Measurements from ENCODE around the gene CETP.

DNA sequence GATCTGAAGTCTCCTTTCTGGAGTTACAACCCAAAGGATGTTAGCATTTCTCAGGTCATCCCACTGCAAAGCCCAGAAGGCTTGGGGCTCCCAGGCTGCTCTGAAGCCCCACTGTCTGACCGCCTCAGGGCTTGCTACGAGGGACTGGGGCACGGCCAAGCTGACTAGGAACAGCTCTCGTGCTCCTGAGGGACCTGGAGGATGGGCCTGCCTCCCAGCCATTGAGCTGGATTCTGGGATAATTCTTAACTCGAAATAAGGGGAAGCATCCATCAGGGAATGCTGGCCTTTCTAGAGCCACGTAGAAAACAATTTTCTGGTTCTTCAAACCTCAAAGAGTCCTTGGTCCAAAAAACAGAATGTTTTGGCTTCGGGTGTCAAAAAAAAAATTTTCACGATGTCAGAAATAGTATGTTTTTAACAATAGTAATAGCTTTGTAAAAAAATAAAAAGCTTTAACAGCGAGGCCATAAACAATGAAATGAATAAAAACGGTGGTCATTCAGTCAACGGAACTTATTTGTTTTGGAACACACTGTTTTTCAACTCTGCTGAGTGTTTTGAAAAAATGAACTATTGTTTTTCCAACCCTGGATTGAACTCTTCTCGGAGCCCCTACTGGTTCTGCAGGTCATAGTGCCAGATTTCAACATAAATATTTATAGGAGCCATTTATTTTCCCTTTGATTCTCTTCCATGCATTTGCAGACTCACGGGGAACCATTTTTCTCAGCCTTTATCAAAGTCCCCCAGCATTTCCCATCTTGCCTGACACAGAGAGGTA is 46.2 kb upstream of the CETP start:
- TF ChIP-seq, protein P1, sequence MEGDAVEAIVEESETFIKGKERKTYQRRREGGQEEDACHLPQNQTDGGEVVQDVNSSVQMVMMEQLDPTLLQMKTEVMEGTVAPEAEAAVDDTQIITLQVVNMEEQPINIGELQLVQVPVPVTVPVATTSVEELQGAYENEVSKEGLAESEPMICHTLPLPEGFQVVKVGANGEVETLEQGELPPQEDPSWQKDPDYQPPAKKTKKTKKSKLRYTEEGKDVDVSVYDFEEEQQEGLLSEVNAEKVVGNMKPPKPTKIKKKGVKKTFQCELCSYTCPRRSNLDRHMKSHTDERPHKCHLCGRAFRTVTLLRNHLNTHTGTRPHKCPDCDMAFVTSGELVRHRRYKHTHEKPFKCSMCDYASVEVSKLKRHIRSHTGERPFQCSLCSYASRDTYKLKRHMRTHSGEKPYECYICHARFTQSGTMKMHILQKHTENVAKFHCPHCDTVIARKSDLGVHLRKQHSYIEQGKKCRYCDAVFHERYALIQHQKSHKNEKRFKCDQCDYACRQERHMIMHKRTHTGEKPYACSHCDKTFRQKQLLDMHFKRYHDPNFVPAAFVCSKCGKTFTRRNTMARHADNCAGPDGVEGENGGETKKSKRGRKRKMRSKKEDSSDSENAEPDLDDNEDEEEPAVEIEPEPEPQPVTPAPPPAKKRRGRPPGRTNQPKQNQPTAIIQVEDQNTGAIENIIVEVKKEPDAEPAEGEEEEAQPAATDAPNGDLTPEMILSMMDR (conservative IDR thresholded peaks at IDR 0.05 in 1 of 2, IDR thresholded peaks at IDR 0.05 in 1 of 2; ENCODE audit: extremely low read depth in 1 of 2, insufficient read depth in 1 of 2, low read depth in 1 of 2, low read length in 2 of 2) = no peak
- TF ChIP-seq EZH2 (IDR thresholded peaks at IDR 0.05; ENCODE audit: borderline replicate concordance, low read length) = no peak

Data from mammary epithelial cell (primary cell).